HEK293 (cell line): ENCODE measurements around the gene STARD13.

Experiments used
- CTCF ChIP-seq: fragments of 450-650 bp; formaldehyde crosslinking; IDR thresholded peaks from 2 replicates; pipeline ENCODE4 v1.5.1; 2016; ENCODE audit warnings: missing biosample characterization, missing genetic modification characterization
- GLI4 ChIP-seq: fragments of 450-650 bp; formaldehyde crosslinking; IDR thresholded peaks from 2 replicates; pipeline ENCODE4 v1.5.1; 2016; ENCODE audit warnings: missing biosample characterization, missing genetic modification characterization
- KLF10 ChIP-seq: fragments of 450-650 bp; IDR thresholded peaks from 2 replicates; pipeline ENCODE4 v1.5.1; 2018; ENCODE audit warnings: missing biosample characterization, mild to moderate bottlenecking, missing genetic modification characterization
- SETDB1 ChIP-seq: IDR thresholded peaks from one replicate; pipeline ENCODE4 v1.6.1; 2017; ENCODE audit warnings: mild to moderate bottlenecking, low read length, moderate library complexity, mixed read lengths; ENCODE audit not compliant: insufficient read length
- TSHZ1 ChIP-seq: fragments of 450-650 bp; formaldehyde crosslinking; IDR thresholded peaks from 2 replicates; pipeline ENCODE4 v1.5.1; 2016; ENCODE audit warnings: missing biosample characterization, missing genetic modification characterization, borderline replicate concordance
- ZFP37 ChIP-seq: fragments of 450-650 bp; formaldehyde crosslinking; IDR thresholded peaks from 2 replicates; pipeline ENCODE4 v1.5.1; 2016; ENCODE audit warnings: missing biosample characterization, missing genetic modification characterization
- ZNF19 ChIP-seq: fragments of 450-650 bp; formaldehyde crosslinking; IDR thresholded peaks from 2 replicates; pipeline ENCODE4; 2016; ENCODE audit warnings: missing biosample characterization, missing genetic modification characterization, low read depth
- ZNF24 ChIP-seq: fragments of 450-650 bp; formaldehyde crosslinking; IDR thresholded peaks from 2 replicates; pipeline ENCODE4 v1.5.1; 2016; ENCODE audit warnings: missing biosample characterization, missing genetic modification characterization
- ZNF530 ChIP-seq: fragments of 450-650 bp; formaldehyde crosslinking; IDR thresholded peaks from 2 replicates; pipeline ENCODE4 v1.5.1; 2016; ENCODE audit warnings: low read depth, missing biosample characterization, missing genetic modification characterization
- ZNF548 ChIP-seq: fragments of 450-650 bp; formaldehyde crosslinking; IDR thresholded peaks from 2 replicates; pipeline ENCODE4 v1.5.1; 2016; ENCODE audit warnings: missing biosample characterization, missing genetic modification characterization
- ZNF660 ChIP-seq: fragments of 450-650 bp; IDR thresholded peaks from 2 replicates; pipeline ENCODE4 v1.5.1; 2018; ENCODE audit warnings: missing biosample characterization, mild to moderate bottlenecking, missing genetic modification characterization
- ZNF785 ChIP-seq: fragments of 450-650 bp; formaldehyde crosslinking; IDR thresholded peaks from 2 replicates; pipeline ENCODE4 v1.5.1; 2016; ENCODE audit warnings: missing biosample characterization, missing genetic modification characterization
- ZNF791 ChIP-seq: fragments of 450-650 bp; formaldehyde crosslinking; IDR thresholded peaks from 2 replicates; pipeline ENCODE4 v1.5.1; 2016; ENCODE audit warnings: missing biosample characterization, missing genetic modification characterization
- ZSCAN30 ChIP-seq: fragments of 450-650 bp; IDR thresholded peaks from 2 replicates; pipeline ENCODE4 v1.5.1; 2018; ENCODE audit warnings: missing biosample characterization, mild to moderate bottlenecking, missing genetic modification characterization, moderate library complexity

- TF ChIP-seq ZNF548 (tag by site-specific recombination), result no peak
- no peak for TF ChIP-seq ZNF791
- no peak for TF ChIP-seq ZNF19 (tag by site-specific recombination)
- TF ChIP-seq CTCF (tag by site-specific recombination), result no peak
- no peak for TF ChIP-seq ZSCAN30 (tag by site-specific recombination)
- TF ChIP-seq TSHZ1 (tag by site-specific recombination), result no peak
- no peak for TF ChIP-seq ZNF530 (tag by site-specific recombination)
- no peak for TF ChIP-seq ZNF785 (tag by site-specific recombination)
- TF ChIP-seq KLF10, result no peak
- no peak for TF ChIP-seq ZNF24 (tag by site-specific recombination)
- TF ChIP-seq GLI4 (tag by site-specific recombination), result no peak
- TF ChIP-seq SETDB1, result no peak
- TF ChIP-seq ZNF660 (tag by site-specific recombination), result no peak
- no peak for TF ChIP-seq ZFP37
These were observed 147.8 kb downstream of the STARD13 start for GRCh38 chr13:33137721-33138120.
